Measurements from ENCODE around the gene PHF3. TPM values are rescaled to one million over a fixed set of nuclear protein-coding genes. Genes with fewer than 3 reads are reported as not detected.
"Not testable (repeated sequence)": the region's sequence is repeated elsewhere in the genome, so short reads cannot be mapped to it uniquely, and the experiment has no call there.

Gene PHF3
- total RNA-seq, 1 experiment from 2014 or later: 46.6 TPM

- H3K4me1 Mint-ChIP-seq (ENCODE audit: low read depth, unreplicated experiment): peaks cover 31% of the 10 kb centered on the region
- TF ChIP-seq, protein P1, sequence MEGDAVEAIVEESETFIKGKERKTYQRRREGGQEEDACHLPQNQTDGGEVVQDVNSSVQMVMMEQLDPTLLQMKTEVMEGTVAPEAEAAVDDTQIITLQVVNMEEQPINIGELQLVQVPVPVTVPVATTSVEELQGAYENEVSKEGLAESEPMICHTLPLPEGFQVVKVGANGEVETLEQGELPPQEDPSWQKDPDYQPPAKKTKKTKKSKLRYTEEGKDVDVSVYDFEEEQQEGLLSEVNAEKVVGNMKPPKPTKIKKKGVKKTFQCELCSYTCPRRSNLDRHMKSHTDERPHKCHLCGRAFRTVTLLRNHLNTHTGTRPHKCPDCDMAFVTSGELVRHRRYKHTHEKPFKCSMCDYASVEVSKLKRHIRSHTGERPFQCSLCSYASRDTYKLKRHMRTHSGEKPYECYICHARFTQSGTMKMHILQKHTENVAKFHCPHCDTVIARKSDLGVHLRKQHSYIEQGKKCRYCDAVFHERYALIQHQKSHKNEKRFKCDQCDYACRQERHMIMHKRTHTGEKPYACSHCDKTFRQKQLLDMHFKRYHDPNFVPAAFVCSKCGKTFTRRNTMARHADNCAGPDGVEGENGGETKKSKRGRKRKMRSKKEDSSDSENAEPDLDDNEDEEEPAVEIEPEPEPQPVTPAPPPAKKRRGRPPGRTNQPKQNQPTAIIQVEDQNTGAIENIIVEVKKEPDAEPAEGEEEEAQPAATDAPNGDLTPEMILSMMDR (IDR thresholded peaks at IDR 0.05; ENCODE audit: unreplicated experiment): no peak
- H3K36me3 Mint-ChIP-seq (ENCODE audit: insufficient read depth, unreplicated experiment): peaks cover 6% of the 10 kb centered on the region
- H3K27ac Mint-ChIP-seq (ENCODE audit: unreplicated experiment): no peak overlapping the region
- DNase-seq: no peak
- intact Hi-C loops (cut with micrococcal nuclease; ENCODE audit: unreplicated experiment): no loop called here
- H3K4me3 Mint-ChIP-seq (ENCODE audit: low read depth, unreplicated experiment): no peak overlapping the region
- CTCF ChIA-PET: no interaction called here
- H3K27me3 Mint-ChIP-seq (ENCODE audit: unreplicated experiment): no peaks in the 10 kb centered on the region
- no TSS peak for BruUV-seq (replicated peaks)
- H3K9me3 Mint-ChIP-seq (ENCODE audit: low read depth, unreplicated experiment): peaks cover 9% of the 10 kb centered on the region
Observed at GRCh38 chr6:63744810-63745209, 109.2 kb downstream of the PHF3 start.

DNA sequence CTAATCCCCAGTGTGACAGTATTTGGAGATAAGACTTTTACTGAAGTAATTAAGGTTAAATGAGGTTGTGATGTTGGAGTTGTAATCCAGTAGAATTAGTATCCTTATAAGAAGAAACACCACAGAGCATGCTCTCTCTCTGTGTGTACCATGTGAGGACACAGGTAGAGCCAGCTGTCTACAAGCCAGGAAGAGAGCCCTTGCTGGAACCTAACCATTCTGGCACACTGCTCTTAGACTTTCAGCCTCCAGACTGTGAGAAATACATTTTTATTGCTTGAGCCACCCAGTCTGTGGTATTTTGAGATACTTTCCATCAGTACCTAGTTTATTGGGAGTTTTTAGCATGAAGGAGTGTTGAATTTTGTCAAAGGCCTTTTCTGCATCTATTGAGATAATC, 110.2 kb downstream of the PHF3 start:
- DNase-seq: no peak
- CTCF ChIA-PET: no interaction called here
- Mint-ChIP-seq H3K4me1 (ENCODE audit: low read depth, unreplicated experiment) (peaks cover 21% of the 10 kb centered on the region), H3K36me3 (ENCODE audit: insufficient read depth, unreplicated experiment) (no peaks in the 10 kb centered on the region), H3K9me3 (ENCODE audit: low read depth, unreplicated experiment) (peaks cover 6% of the 10 kb centered on the region), H3K27ac (ENCODE audit: unreplicated experiment) (no peak overlapping the region), H3K27me3 (ENCODE audit: unreplicated experiment) (no peaks in the 10 kb centered on the region), H3K4me3 (ENCODE audit: low read depth, unreplicated experiment) (no peak overlapping the region)
- BruUV-seq (replicated peaks): no TSS peak
- TF ChIP-seq, protein P1 (IDR thresholded peaks at IDR 0.05; ENCODE audit: unreplicated experiment): no peak
- intact Hi-C loops (cut with micrococcal nuclease; ENCODE audit: unreplicated experiment): no loop called here

- Mint-ChIP-seq H3K4me1 (ENCODE audit: low read depth, unreplicated experiment) (no peaks in the 10 kb centered on the region), H3K4me3 (ENCODE audit: low read depth, unreplicated experiment) (no peak overlapping the region), H3K27me3 (ENCODE audit: unreplicated experiment) (no peaks in the 10 kb centered on the region), H3K9me3 (ENCODE audit: low read depth, unreplicated experiment) (peaks cover 8% of the 10 kb centered on the region), H3K27ac (ENCODE audit: unreplicated experiment) (no peak overlapping the region), H3K36me3 (ENCODE audit: insufficient read depth, unreplicated experiment) (no peaks in the 10 kb centered on the region)
- no peak for DNase-seq
- no TSS peak for BruUV-seq (replicated peaks)
- TF ChIP-seq, protein P1 (IDR thresholded peaks at IDR 0.05; ENCODE audit: unreplicated experiment): no peak
- intact Hi-C loops (cut with micrococcal nuclease; ENCODE audit: unreplicated experiment): no loop called here
- CTCF ChIA-PET: no interaction called here
Observed at GRCh38 chr6:63750400-63750799, 114.8 kb downstream of the PHF3 start.

- CTCF ChIA-PET; intact Hi-C loops (cut with micrococcal nuclease; ENCODE audit: unreplicated experiment); H3K27ac Mint-ChIP-seq (ENCODE audit: unreplicated experiment); H3K9me3 Mint-ChIP-seq (ENCODE audit: low read depth, unreplicated experiment); H3K27me3 Mint-ChIP-seq (ENCODE audit: unreplicated experiment); H3K4me3 Mint-ChIP-seq (ENCODE audit: low read depth, unreplicated experiment); H3K4me1 Mint-ChIP-seq (ENCODE audit: low read depth, unreplicated experiment); H3K36me3 Mint-ChIP-seq (ENCODE audit: insufficient read depth, unreplicated experiment); DNase-seq; BruUV-seq (replicated peaks): not testable (repeated sequence)
Observed at GRCh38 chr6:63757275-63757674, 121.7 kb downstream of the PHF3 start.

DNA sequence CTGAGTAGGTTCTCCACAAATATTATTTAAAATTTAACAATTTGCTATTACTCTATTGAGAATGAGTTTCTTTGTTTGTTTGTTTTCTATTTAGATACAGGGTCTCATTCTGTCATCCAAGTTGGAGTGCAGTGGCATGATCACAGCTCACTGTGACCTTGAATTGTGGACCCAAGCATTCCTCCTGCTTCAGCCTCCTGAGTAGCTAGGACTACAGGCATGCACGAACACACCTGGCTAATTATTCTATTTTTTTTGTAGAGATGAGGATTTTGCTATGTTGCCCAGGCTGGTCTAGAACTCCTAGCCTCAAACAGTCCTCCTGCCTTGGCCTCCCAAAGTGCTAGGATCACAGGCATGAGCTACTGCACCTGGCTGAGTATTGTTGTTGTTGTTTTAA, 122.2 kb downstream of the PHF3 start:
- intact Hi-C loops (cut with micrococcal nuclease; ENCODE audit: unreplicated experiment): no loop called here
- H3K27me3 Mint-ChIP-seq (ENCODE audit: unreplicated experiment): no peaks in the 10 kb centered on the region
- no TSS peak for BruUV-seq (replicated peaks)
- no peak for DNase-seq
- H3K9me3 Mint-ChIP-seq (ENCODE audit: low read depth, unreplicated experiment): peaks cover 3% of the 10 kb centered on the region
- no peaks in the 10 kb centered on the region for H3K36me3 Mint-ChIP-seq (ENCODE audit: insufficient read depth, unreplicated experiment)
- H3K4me3 Mint-ChIP-seq (ENCODE audit: low read depth, unreplicated experiment): no peak overlapping the region
- no peak overlapping the region for H3K27ac Mint-ChIP-seq (ENCODE audit: unreplicated experiment)
- TF ChIP-seq, protein P1 (IDR thresholded peaks at IDR 0.05; ENCODE audit: unreplicated experiment): no peak
- CTCF ChIA-PET: no interaction called here
- H3K4me1 Mint-ChIP-seq (ENCODE audit: low read depth, unreplicated experiment): no peaks in the 10 kb centered on the region

Data from Calu3 (cell line).